IMR-90 (cell line): ENCODE results near the gene TTC28. TPM values are rescaled to one million over a fixed set of nuclear protein-coding genes. Genes with fewer than 3 reads are reported as not detected.

Experiments used
- ATAC-seq: fragments of 200-7000 bp; cut with Tn5 transposase; 2 replicates; pipeline ENCODE4 v1.9.1; 2020; ENCODE audit warnings: low read depth, mild to moderate bottlenecking, moderate library complexity
- BruUV-seq: library from RNA; stranded (reverse); fragments of 400-500 nt; replicated peaks from 2 replicates; lab custom pipeline; 2021; lab: Mats Ljungman, UMichigan
- CTCF ChIA-PET: fragments of 300-600 bp; formaldehyde crosslinking; extraction: SDS; loops from one replicate; lab custom pipeline; 2021; ENCODE audit warnings: antibody characterized with exemption; lab: Yijun Ruan, JAX
- POLR2A ChIA-PET: fragments of 300-600 bp; sonication (Branson Sonifier 250); formaldehyde crosslinking; loops from one replicate; lab custom pipeline; 2022; ENCODE audit warnings: antibody characterized with exemption; ENCODE audit not compliant: unreplicated experiment; lab: Charles Lee
- DNase-seq: peaks from one replicate; pipeline ENCODE4 v3.0.0; 2013
- H2AFZ ChIP-seq: replicated peaks from 2 replicates; pipeline ENCODE3; 2013; ENCODE audit warnings: low read length, mild to moderate bottlenecking; ENCODE audit not compliant: poor library complexity
- H2AK5ac ChIP-seq: 2 replicates; pipeline ENCODE4 v1.6.1; 2013; ENCODE audit warnings: low read depth, low read length, inconsistent platforms
- H2AK9ac ChIP-seq: replicated peaks from 2 replicates; pipeline ENCODE3; 2013; ENCODE audit warnings: mild to moderate bottlenecking, low read depth, low read length, moderate library complexity; ENCODE audit not compliant: poor library complexity
- H2BK120ac ChIP-seq: 2 replicates; pipeline ENCODE4 v1.6.1; 2013; ENCODE audit warnings: low read depth, low read length, inconsistent platforms
- H2BK15ac ChIP-seq: 3 replicates; pipeline ENCODE4 v1.6.1; 2013; ENCODE audit warnings: low read depth, low read length, inconsistent platforms
- H2BK20ac ChIP-seq: 2 replicates; pipeline ENCODE4 v1.6.1; 2013; ENCODE audit warnings: low read depth, mild to moderate bottlenecking, inconsistent platforms, low read length, moderate library complexity
- H2BK5ac ChIP-seq: 2 replicates; pipeline ENCODE4 v1.6.1; 2013; ENCODE audit warnings: mild to moderate bottlenecking, low read depth, low read length, inconsistent platforms; ENCODE audit not compliant: poor library complexity, severe bottlenecking
- H3K14ac ChIP-seq: replicated peaks from 2 replicates; pipeline ENCODE4 v1.6.1; 2013; ENCODE audit warnings: low read depth, low read length, inconsistent platforms
- H3K18ac ChIP-seq: 2 replicates; pipeline ENCODE4 v1.6.1; 2013; ENCODE audit warnings: low read depth, low read length, control low read depth
- H3K23ac ChIP-seq: 2 replicates; pipeline ENCODE4 v1.6.1; 2013; ENCODE audit warnings: low read depth, low read length, inconsistent platforms
- H3K27ac ChIP-seq: 2 replicates; pipeline ENCODE4 v1.5.1; 2013; ENCODE audit warnings: mild to moderate bottlenecking, control low read depth, low read length; ENCODE audit not compliant: insufficient read depth
- H3K27me3 ChIP-seq: 2 replicates; pipeline ENCODE4 v1.6.1; 2013; ENCODE audit warnings: low read length; ENCODE audit not compliant: control insufficient read depth, insufficient read depth
- H3K36me3 ChIP-seq: 2 replicates; pipeline ENCODE4 v1.6.1; 2013; ENCODE audit warnings: low read length, mixed read lengths; ENCODE audit not compliant: control insufficient read depth, insufficient read depth
- H3K4ac ChIP-seq: 2 replicates; pipeline ENCODE4 v1.6.1; 2013; ENCODE audit warnings: low read depth, low read length, inconsistent platforms
- H3K4me1 ChIP-seq: 2 replicates; pipeline ENCODE4 v1.6.1; 2013; ENCODE audit warnings: low read length, mixed read lengths; ENCODE audit not compliant: control insufficient read depth, insufficient read depth
- H3K4me2 ChIP-seq: 2 replicates; pipeline ENCODE4 v1.6.1; 2013; ENCODE audit warnings: low read depth, mild to moderate bottlenecking, control low read depth, low read length, moderate library complexity
- H3K4me3 ChIP-seq: 2 replicates; pipeline ENCODE4 v1.5.1; 2013; ENCODE audit warnings: low read depth, mild to moderate bottlenecking, control low read depth, low read length, moderate library complexity; ENCODE audit not compliant: insufficient read depth
- H3K56ac ChIP-seq: 2 replicates; pipeline ENCODE4 v1.6.1; 2013; ENCODE audit warnings: low read length, inconsistent platforms; ENCODE audit not compliant: insufficient read depth; ENCODE audit errors: extremely low read depth
- H3K79me1 ChIP-seq, 2 experiments: 2 replicates each; pipeline ENCODE4 v1.6.1; 2013; ENCODE audit warnings: low read length in 2 of 2, inconsistent platforms in 1 of 2, low read depth in 1 of 2
- H3K9ac ChIP-seq: 2 replicates; pipeline ENCODE4 v1.6.1; 2013; ENCODE audit warnings: low read depth, low read length, control low read depth
- H3K9me1 ChIP-seq: 2 replicates; pipeline ENCODE4 v1.6.1; 2013; ENCODE audit warnings: low read length, inconsistent platforms; ENCODE audit not compliant: insufficient read depth
- H3K9me3 ChIP-seq: 2 replicates; pipeline ENCODE4 v1.6.1; 2013; ENCODE audit warnings: low read length; ENCODE audit not compliant: control insufficient read depth, insufficient read depth
- H4K20me1 ChIP-seq: 2 replicates; pipeline ENCODE4 v1.6.1; 2013; ENCODE audit warnings: low read length, inconsistent platforms; ENCODE audit not compliant: insufficient read depth
- H4K5ac ChIP-seq: 2 replicates; pipeline ENCODE4 v1.6.1; 2013; ENCODE audit warnings: mild to moderate bottlenecking, low read depth, low read length, control low read depth
- H4K8ac ChIP-seq, 2 experiments: 2 replicates each; pipeline ENCODE4 v1.6.1; 2013; ENCODE audit warnings: low read depth in 2 of 2, low read length in 2 of 2, control low read depth in 1 of 2, inconsistent platforms in 1 of 2
- H4K91ac ChIP-seq: 2 replicates; pipeline ENCODE4 v1.6.1; 2013; ENCODE audit warnings: low read depth, low read length, inconsistent platforms; ENCODE audit not compliant: insufficient read depth
- MAZ ChIP-seq: IDR thresholded peaks from 2 replicates; pipeline ENCODE4 v1.6.1; 2012; ENCODE audit warnings: low read depth, mild to moderate bottlenecking, low read length, improper control_type of control experiment, moderate library complexity, borderline replicate concordance
- RCOR1 ChIP-seq: IDR thresholded peaks from 2 replicates; pipeline ENCODE4 v1.6.1; 2012; ENCODE audit warnings: mild to moderate bottlenecking, low read length, improper control_type of control experiment; ENCODE audit not compliant: insufficient replicate concordance
- WGBS, 2 experiments: methylation state at CpG; one replicate each; pipeline versions ENCODE4 v1.1.5 to v1.1.7; 2013; ENCODE audit warnings: missing lambda C conversion rate in 2 of 2; ENCODE audit not compliant: insufficient read length in 1 of 2; ENCODE audit errors: extremely low coverage in 2 of 2; 5-methylcytosine and 5-hydroxymethylcytosine counted together
- dilution Hi-C: fragments of 300-500 bp; cut with HindIII; formaldehyde crosslinking; loops from one replicate; pipeline ENCODE4 v1.14.3; 2018; ENCODE audit warnings: low sequenced_read_pairs; ENCODE audit not compliant: unreplicated experiment
- in situ Hi-C: fragments of 300-500 bp; cut with MboI; formaldehyde crosslinking; loops from 3 replicates; pipeline ENCODE4 v1.14.3; 2019; ENCODE audit warnings: low sequenced_read_pairs, inconsistent platforms, mixed read lengths
- intact Hi-C: fragments of 100-400 bp; cut with micrococcal nuclease; formaldehyde crosslinking; loops from 2 replicates; pipeline ENCODE4 v1.10.0; 2022
- polyA plus RNA-seq, 3 experiments: library from polyadenylated mRNA; depleted of rRNA; stranded (reverse); fragments of >200 nt; gene quantifications; 2 replicates each; pipeline ENCODE4 v1.2.3, GENCODE V29; 2012; ENCODE audit warnings: low replicate concordance in 1 of 3
- total RNA-seq: library from RNA; depleted of rRNA; stranded (reverse); fragments of >200 nt; gene quantifications from 2 replicates; pipeline ENCODE4 v1.2.3, GENCODE V29; 2012

Gene TTC28
- total and polyA plus RNA-seq, 2 of the 4 experiments (the other 2 are of a cell fraction), result 5.6 to 13.3 TPM

DNA sequence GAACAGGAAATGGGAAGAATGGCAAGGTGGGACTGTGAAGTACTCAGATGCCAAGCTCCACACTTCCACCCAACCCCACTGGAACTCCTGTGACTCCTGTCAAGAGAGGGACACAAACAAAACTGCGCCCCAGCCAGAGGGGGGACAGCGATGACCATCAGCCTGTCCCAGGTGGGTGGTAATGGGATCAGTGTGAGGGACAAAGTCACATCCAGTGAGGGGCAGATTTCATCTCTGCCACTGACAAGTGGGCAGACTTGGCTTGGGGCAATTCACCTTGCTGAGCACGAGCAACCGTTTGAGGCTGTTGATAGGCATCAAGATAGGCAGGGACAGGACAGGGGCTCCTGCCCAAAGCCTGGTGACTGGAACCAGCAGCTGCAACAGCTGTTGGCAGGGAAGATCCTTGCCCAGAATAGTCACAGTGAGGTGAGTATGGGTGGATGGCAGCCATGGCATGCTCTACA, 655.2 kb downstream of the TTC28 start:
- TF ChIP-seq RCOR1 (no peak), MAZ (no peak)
- POLR2A ChIA-PET, result no interaction called here
- DNase-seq (no peak), ATAC-seq (no peak)
- no peak overlapping the region for H2BK15ac ChIP-seq
- H3K18ac ChIP-seq, result no peak overlapping the region
- no peak overlapping the region for H2AFZ ChIP-seq
- no peak overlapping the region for H3K4ac ChIP-seq
- no peak overlapping the region for H2BK120ac ChIP-seq
- no peak overlapping the region for H4K91ac ChIP-seq
- no TSS peak for BruUV-seq
- H3K14ac ChIP-seq, result no peak overlapping the region
- intact Hi-C loops (no loop called here), in situ Hi-C loops (loop anchor here (10.0 to 25.0 kb wide), 3 partner anchors 570 to 1262 kb away; no protein-coding TSS in a partner anchor), dilution Hi-C loops (no loop called here)
- no peak overlapping the region for H4K8ac ChIP-seq
- H3K36me3 ChIP-seq, result peaks cover 21% of the 10 kb centered on the region
- H2BK20ac ChIP-seq, result no peak overlapping the region
- peaks cover 19% of the 10 kb centered on the region for H3K4me1 ChIP-seq
- no peak overlapping the region for H2BK5ac ChIP-seq
- CTCF ChIA-PET, result no interaction called here
- no peak overlapping the region for H3K56ac ChIP-seq
- H3K27ac ChIP-seq, result no peak overlapping the region
- 62% methylated on average over 2 of the region's 4 CpGs; no CpG with 5 or more reads in 1 of the 2 experiments for WGBS, 2 experiments
- no peak overlapping the region for H3K23ac ChIP-seq
- no peak overlapping the region for H3K4me2 ChIP-seq
- no peaks in the 10 kb centered on the region for H3K9me3 ChIP-seq
- H2AK5ac ChIP-seq, result no peak overlapping the region
- H4K5ac ChIP-seq, result no peak overlapping the region
- no peak overlapping the region for H3K9ac ChIP-seq
- no peaks in the 10 kb centered on the region for H3K27me3 ChIP-seq
- H2AK9ac ChIP-seq, result peak overlapping the region; percentile 29
- H4K20me1 ChIP-seq, result peaks cover 15% of the 10 kb centered on the region
- peaks cover 6% of the 10 kb centered on the region for H3K9me1 ChIP-seq
- H3K79me1 ChIP-seq, result no peaks in the 10 kb centered on the region
- no peak overlapping the region for H3K4me3 ChIP-seq
